Measurements from ENCODE around the gene RGS12.

The RGS12 gene

DNA sequence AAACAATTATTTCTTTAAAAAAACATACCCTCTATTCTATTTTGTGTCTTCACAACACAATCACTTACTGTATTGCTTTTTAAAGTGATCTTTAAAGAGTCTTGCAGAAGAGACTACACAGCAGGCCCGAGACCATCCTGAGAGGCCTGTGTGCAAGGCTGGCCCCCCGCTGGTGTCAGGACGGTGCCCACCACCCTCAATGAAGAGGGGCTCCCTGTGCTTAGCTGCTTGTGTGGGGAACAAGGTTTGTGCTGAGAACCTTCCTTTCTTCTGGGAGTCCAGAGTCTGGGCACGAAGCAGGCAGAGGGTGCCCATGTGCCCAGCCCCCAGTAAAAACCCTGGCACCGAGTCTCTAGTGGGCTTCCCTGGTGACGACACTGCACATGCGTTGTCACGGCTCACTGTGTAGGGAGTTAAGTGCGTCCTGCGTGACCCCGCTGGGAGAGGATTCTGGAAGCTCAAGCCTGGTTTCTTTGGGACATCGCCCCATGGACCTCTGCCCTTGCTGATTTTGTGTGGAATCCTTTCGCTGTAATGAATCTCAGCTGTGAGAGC is 22.0 kb downstream of the RGS12 start:
- no peak overlapping the region for H3K4me3 ChIP-seq (ENCODE audit: low read length)
- no peak overlapping the region for H3K4me2 ChIP-seq (ENCODE audit: low read length)
- no peaks in the 10 kb centered on the region for H3K9me2 ChIP-seq (replicated peaks; ENCODE audit: control insufficient read depth, low read length)
- no peaks in the 10 kb centered on the region for H3F3A ChIP-seq (ENCODE audit: control insufficient read depth, insufficient read depth)
- H3K27me3 ChIP-seq (ENCODE audit: control insufficient read depth, low read length), result no peaks in the 10 kb centered on the region
- TF ChIP-seq, protein P1, sequence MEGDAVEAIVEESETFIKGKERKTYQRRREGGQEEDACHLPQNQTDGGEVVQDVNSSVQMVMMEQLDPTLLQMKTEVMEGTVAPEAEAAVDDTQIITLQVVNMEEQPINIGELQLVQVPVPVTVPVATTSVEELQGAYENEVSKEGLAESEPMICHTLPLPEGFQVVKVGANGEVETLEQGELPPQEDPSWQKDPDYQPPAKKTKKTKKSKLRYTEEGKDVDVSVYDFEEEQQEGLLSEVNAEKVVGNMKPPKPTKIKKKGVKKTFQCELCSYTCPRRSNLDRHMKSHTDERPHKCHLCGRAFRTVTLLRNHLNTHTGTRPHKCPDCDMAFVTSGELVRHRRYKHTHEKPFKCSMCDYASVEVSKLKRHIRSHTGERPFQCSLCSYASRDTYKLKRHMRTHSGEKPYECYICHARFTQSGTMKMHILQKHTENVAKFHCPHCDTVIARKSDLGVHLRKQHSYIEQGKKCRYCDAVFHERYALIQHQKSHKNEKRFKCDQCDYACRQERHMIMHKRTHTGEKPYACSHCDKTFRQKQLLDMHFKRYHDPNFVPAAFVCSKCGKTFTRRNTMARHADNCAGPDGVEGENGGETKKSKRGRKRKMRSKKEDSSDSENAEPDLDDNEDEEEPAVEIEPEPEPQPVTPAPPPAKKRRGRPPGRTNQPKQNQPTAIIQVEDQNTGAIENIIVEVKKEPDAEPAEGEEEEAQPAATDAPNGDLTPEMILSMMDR (IDR thresholded peaks at IDR 0.05; ENCODE audit: low read depth, low read length, poor library complexity, severe bottlenecking), result no peak
- TF ChIP-seq EZH2phosphoT487 (IDR thresholded peaks at IDR 0.05; ENCODE audit: borderline replicate concordance, low read length), result no peak
- no peaks in the 10 kb centered on the region for H3K4me1 ChIP-seq (ENCODE audit: control insufficient read depth, low read length)
- no peaks in the 10 kb centered on the region for H4K20me1 ChIP-seq (ENCODE audit: control insufficient read depth, insufficient read depth, low read depth, low read length)
- H3K9me3 ChIP-seq (ENCODE audit: control insufficient read depth, insufficient read depth, low read length), result no peaks in the 10 kb centered on the region
- H3K36me3 ChIP-seq (ENCODE audit: control insufficient read depth, low read length), result no peaks in the 10 kb centered on the region
- no peaks in the 10 kb centered on the region for H3K79me2 ChIP-seq (ENCODE audit: control insufficient read depth, low read length)
- no peak overlapping the region for H3K27ac ChIP-seq (ENCODE audit: low read depth, low read length)

DNA sequence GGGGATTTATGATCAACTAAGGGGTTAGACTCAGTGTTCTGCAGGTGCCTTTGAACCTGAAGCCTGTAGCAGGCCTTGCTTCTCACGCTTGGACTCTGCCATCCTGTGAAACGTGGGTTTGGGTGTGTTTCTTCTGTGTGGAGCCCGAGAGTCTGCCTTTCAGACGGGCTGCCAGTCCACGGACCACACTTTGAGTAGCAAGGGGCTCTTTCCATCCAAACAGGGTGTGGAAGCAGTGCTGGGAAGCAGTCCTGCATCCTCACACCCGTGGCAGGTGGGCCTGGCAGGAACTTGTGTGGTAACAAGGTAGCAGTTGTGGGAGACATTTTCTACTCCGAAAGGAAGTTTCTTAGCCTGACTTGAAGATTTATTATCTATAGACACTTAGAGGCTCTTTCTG is 22.7 kb downstream of the RGS12 start:
- no peaks in the 10 kb centered on the region for H3K27me3 ChIP-seq (ENCODE audit: control insufficient read depth, low read length)
- H3F3A ChIP-seq (ENCODE audit: control insufficient read depth, insufficient read depth), result no peaks in the 10 kb centered on the region
- TF ChIP-seq EZH2phosphoT487 (IDR thresholded peaks at IDR 0.05; ENCODE audit: borderline replicate concordance, low read length), result no peak
- TF ChIP-seq, protein P1 (IDR thresholded peaks at IDR 0.05; ENCODE audit: low read depth, low read length, poor library complexity, severe bottlenecking), result no peak
- no peak overlapping the region for H3K4me2 ChIP-seq (ENCODE audit: low read length)
- H3K36me3 ChIP-seq (ENCODE audit: control insufficient read depth, low read length), result no peaks in the 10 kb centered on the region
- no peaks in the 10 kb centered on the region for H3K4me1 ChIP-seq (ENCODE audit: control insufficient read depth, low read length)
- no peaks in the 10 kb centered on the region for H4K20me1 ChIP-seq (ENCODE audit: control insufficient read depth, insufficient read depth, low read depth, low read length)
- H3K79me2 ChIP-seq (ENCODE audit: control insufficient read depth, low read length), result no peaks in the 10 kb centered on the region
- H3K4me3 ChIP-seq (ENCODE audit: low read length), result no peak overlapping the region
- H3K9me3 ChIP-seq (ENCODE audit: control insufficient read depth, insufficient read depth, low read length), result no peaks in the 10 kb centered on the region
- H3K9me2 ChIP-seq (replicated peaks; ENCODE audit: control insufficient read depth, low read length), result no peaks in the 10 kb centered on the region
- no peak overlapping the region for H3K27ac ChIP-seq (ENCODE audit: low read depth, low read length)

DNA sequence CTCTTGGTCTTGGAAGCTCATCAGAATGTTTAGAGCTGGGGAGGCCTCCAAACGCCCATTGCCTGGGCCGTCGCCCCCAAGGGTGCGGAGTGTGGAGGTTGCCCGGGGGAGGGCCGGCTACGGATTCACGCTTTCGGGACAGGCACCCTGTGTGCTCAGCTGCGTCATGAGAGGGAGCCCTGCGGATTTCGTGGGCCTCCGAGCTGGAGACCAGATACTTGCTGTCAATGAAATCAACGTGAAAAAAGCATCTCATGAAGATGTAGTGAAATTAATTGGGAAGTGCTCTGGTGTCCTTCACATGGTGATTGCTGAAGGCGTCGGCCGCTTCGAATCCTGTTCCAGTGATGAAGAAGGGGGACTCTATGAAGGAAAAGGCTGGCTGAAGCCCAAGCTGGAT is 23.3 kb downstream of the RGS12 start:
- H3F3A ChIP-seq (ENCODE audit: control insufficient read depth, insufficient read depth), result no peaks in the 10 kb centered on the region
- no peaks in the 10 kb centered on the region for H3K4me1 ChIP-seq (ENCODE audit: control insufficient read depth, low read length)
- H3K4me3 ChIP-seq (ENCODE audit: low read length), result no peak overlapping the region
- H3K36me3 ChIP-seq (ENCODE audit: control insufficient read depth, low read length), result no peaks in the 10 kb centered on the region
- TF ChIP-seq, protein P1 (IDR thresholded peaks at IDR 0.05; ENCODE audit: low read depth, low read length, poor library complexity, severe bottlenecking), result no peak
- TF ChIP-seq EZH2phosphoT487 (IDR thresholded peaks at IDR 0.05; ENCODE audit: borderline replicate concordance, low read length), result no peak
- no peaks in the 10 kb centered on the region for H3K79me2 ChIP-seq (ENCODE audit: control insufficient read depth, low read length)
- no peaks in the 10 kb centered on the region for H3K9me3 ChIP-seq (ENCODE audit: control insufficient read depth, insufficient read depth, low read length)
- no peaks in the 10 kb centered on the region for H3K9me2 ChIP-seq (replicated peaks; ENCODE audit: control insufficient read depth, low read length)
- no peaks in the 10 kb centered on the region for H4K20me1 ChIP-seq (ENCODE audit: control insufficient read depth, insufficient read depth, low read depth, low read length)
- H3K27ac ChIP-seq (ENCODE audit: low read depth, low read length), result no peak overlapping the region
- H3K27me3 ChIP-seq (ENCODE audit: control insufficient read depth, low read length), result no peaks in the 10 kb centered on the region
- no peak overlapping the region for H3K4me2 ChIP-seq (ENCODE audit: low read length)
